ENCODE measurements around the gene ELAC1.
A peak's percentile ranks its signal among the peaks of the same experiment; 100 is the strongest.

- TF ChIP-seq POLR2A (IDR thresholded peaks at IDR 0.05) (no peak), CTCF (IDR thresholded peaks at IDR 0.05) (peak in 1 of 4 experiments; percentile 17)
Measured at GRCh38 chr18:50987261-50987660, 19.4 kb downstream of the ELAC1 start.

Measured in gastroesophageal sphincter (tissue), 3 donors.